ENCODE data around the gene FSCN2.
A peak's percentile ranks its signal among the peaks of the same experiment; 100 is the strongest.

The FSCN2 gene

GRCh38 chr17:81556175-81556691 is 28.1 kb downstream of the FSCN2 start:
- peak; percentile 82 for DNase-seq (ENCODE audit: low spot score)

GRCh38 chr17:81556863-81557262 is 28.7 kb downstream of the FSCN2 start:
- DNase-seq (ENCODE audit: low spot score) = no peak

DNA sequence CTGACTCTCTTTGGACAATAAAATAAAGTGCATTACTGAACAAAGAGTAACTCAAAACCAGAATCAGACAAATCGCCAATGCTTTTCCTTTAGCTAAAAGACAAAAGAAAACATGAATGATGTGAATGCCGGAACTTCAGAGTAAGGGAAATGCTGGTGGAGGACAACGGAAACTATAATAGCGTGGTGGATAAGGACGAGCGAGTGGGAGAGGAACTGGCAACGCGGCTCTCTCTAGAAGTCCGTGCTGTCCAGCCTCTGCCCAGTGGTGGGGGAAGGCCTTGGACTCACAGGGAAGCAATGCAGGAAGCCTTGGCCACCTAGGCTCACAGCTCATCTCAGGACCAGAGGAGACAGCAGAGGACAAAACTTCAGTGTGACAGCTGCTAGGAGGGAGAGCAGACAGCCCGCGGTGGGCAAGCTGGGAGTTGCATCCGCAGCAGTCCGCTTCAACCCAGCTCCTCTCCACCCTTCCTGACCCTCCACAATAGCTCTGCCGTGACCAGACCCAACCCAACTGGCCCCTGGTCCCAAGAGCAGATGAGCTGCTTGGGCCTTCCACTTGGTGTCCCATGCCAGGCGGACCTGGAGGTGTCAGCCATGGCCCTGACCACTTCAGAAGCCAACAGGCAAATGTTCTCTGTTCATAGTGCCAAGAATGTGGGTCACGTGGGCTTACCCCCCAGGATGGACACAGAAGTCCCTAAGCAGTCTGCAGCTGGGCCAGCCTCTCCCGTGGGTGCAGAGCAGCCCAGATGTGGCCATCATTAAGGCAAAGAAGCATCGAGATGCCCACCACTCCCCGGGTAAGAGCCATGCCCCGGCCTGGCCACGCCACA is 29.3 kb downstream of the FSCN2 start:
- DNase-seq (ENCODE audit: low spot score) = no peak

DNA sequence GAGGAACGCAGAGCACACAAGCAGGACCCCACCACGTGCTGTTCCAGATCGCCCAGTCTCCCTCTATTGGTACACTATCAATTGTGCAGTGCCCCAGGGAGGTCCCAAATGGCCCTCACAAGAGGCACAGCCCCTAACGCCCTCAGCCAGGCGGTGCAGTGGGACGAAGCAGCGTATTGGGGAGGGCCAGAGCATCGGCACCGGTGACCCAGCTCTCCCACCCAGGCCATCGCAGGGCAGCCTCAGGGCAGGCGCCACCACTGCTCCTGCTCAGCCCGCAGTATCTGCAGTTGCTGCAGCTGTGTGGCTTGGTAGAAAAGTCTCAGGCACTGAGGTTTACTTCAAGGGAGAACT is 29.9 kb downstream of the FSCN2 start:
- no peak for DNase-seq (ENCODE audit: low spot score)

- DNase-seq (ENCODE audit: low spot score) = no peak
Observed at GRCh38 chr17:81558941-81559806, 31.0 kb downstream of the FSCN2 start.

DNA sequence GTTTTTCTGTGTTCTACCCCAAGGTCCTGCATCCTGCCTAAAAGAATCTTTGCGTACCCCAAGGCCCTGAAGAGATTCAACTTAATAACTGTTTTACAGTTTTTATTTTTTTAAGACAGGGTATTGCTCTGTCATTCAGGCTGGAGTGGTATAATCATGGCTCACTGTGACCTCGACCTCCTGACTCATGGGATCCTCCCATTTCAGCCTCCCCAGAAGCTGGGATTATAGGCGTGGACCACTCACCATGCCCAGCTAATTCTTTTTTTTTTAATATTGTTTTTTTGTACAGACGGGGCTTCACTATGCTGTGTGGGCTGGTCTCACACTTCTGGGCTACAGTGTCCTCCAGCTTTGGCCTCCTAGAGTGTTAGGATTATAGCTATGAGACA is 33.3 kb downstream of the FSCN2 start:
- peak; percentile 25 for DNase-seq (ENCODE audit: low spot score)

DNA sequence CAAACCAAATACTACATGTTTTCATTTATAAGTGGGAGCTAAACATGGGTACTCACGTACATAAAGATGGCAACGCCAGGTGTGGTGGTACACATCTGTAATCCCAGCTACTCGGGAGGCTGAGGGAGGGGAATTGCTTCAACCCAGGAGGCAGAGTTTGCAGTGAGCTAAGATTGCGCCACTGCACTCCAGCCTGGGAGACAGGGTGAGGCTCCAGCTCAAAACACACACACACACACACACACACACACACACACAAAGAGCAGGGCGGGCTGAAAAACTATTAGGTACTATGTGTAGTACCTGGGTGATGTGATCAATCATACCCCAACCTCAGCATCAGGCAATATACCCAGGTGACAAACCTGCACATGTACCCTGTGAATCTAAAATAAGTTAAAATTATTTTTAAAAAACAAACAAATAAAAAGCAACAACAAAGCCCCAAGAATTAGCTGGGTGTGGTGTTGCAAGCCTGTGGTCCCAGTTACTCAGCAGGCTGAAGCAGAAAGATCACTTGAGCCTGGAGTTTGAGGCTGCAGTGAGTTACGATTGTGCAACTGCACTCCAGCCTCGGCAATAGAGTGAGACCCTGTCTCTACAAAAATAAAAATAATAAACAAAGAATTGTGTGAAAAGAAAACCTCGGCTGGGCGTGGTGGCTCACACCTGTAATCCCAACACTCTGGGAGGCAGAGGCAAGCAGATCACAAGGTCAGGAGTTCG is 35.8 kb downstream of the FSCN2 start:
- no peak for DNase-seq (ENCODE audit: low spot score)

GRCh38 chr17:81564778-81565177 is 36.6 kb downstream of the FSCN2 start:
- DNase-seq (ENCODE audit: low spot score) = no peak

GRCh38 chr17:81565231-81565630 is 37.1 kb downstream of the FSCN2 start:
- DNase-seq (ENCODE audit: low spot score) = no peak

DNA sequence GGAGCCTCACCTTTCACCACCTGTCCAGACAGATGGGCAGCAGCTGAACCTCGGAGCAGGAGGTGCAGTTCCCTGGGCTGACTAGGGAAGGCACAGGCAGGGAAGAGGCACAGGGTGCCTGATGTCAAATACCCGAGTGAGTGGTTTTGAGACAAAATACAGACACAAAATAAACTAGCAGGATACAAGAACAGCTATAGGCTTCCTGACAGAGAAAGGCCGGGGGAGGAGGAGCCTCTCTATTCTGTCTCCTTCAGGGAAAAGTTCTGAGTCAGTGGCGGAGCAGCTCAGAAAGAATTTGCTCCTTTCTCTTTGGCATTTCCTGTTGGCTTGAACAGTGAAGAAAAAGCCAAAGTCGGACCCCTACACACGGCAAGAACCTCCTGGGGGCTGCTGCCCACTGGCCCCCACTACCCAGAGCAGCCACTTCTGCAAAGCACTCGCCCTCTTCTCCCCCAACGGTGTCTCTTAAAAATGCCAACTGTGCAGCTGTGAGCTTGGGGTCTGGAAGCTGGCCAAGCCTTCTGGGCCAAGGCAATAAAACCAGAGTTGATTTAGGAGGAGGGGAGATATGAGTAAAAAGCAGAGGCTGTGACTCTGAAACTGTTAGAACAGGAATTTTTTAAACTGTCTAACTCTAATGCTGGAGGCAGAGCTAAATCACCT is 38.4 kb downstream of the FSCN2 start:
- peak; percentile 92 for DNase-seq (ENCODE audit: low spot score)

DNA sequence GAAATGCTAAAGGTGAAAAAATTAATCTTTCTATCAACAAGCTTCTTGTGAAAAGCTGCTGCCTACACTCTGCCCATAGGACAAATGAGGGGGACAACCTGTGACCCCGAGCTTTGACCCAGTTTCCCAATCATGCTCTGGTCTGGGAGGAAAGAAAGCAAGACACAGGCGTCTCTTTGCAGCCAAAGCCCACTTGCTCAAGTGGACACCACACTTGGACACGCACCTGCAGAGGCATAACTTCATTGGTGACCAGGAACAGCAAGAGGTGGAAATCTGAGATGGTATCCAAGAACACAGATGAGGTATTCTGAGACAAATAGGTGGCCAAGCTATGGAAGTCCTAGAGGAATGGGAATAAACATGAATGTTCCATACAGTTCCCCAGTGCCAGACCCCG is 39.0 kb downstream of the FSCN2 start:
- DNase-seq (ENCODE audit: low spot score) = no peak

GRCh38 chr17:81568416-81568815 is 40.2 kb downstream of the FSCN2 start:
- no peak for DNase-seq (ENCODE audit: low spot score)

DNA sequence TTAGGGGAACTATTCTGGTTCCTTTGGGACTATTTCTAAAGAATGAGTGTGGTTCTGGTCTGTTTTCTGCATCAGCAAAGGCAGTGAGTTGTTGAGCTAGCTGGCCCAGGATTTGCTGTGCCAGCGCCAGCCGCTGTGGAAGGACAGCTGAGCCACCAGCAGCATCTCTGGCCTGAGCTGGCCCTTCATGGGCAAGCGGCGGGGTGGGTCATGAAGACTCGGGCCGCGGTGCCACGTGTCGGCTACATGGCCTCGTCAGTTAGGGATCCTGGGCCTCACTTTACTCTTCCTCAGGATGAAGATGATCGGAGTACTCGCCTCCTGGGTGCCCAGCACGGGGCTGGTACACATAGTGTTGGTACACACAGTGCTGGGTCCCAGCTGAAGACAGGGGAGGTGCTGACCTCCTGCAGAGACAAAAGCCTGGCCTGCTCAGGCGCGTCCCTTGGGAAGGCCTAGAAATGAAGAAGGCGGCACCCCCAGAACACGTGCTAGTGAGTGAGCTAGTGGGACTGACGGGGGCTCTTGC is 41.9 kb downstream of the FSCN2 start:
- DNase-seq (ENCODE audit: low spot score) = no peak

DNA sequence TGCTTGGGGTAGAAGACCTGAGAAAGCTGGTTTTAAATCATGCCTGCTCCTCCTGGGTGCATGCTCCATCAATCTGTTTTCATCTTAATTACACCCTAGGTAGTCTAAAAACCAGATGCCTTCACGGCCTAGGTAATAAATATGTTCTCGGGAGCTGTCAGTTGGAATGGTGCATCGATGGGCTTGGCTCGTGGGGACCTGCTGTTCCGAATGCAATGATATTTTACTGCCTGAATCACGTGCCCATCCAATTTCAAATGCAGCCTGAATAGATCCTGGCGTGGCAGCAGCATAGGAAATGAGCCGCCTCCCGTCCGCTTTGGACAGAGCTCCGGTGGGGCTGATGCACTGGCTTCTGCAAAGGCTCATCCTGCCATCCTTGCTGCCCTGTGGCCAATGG is 42.8 kb downstream of the FSCN2 start:
- DNase-seq (ENCODE audit: low spot score) = no peak

GRCh38 chr17:81572563-81573168 is 44.5 kb downstream of the FSCN2 start:
- DNase-seq (ENCODE audit: low spot score) = no peak

- DNase-seq (ENCODE audit: low spot score) = no peak
Observed at GRCh38 chr17:81573794-81574642, 45.8 kb downstream of the FSCN2 start.

- DNase-seq (ENCODE audit: low spot score) = no peak
Observed at GRCh38 chr17:81574643-81574956, 46.4 kb downstream of the FSCN2 start.

DNA sequence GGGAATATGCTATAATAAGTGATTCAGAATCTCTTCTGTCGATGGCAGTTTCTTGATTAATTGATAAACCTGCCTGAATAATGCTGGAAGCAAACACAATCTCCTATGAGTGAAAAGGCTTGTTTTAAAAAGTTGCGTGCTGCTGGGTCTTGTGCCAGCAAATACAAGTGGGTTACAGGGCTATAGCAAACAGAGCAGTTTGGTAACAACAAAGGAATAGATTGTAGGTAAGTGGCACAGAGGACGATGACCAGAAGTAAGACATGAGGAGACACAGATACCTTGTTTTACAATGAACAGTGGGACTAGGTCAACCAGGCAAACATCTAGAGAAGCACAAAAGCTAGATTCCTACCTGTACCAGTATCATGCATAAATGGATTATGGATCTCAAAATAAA is 47.7 kb downstream of the FSCN2 start:
- no peak for DNase-seq (ENCODE audit: low spot score)

DNA sequence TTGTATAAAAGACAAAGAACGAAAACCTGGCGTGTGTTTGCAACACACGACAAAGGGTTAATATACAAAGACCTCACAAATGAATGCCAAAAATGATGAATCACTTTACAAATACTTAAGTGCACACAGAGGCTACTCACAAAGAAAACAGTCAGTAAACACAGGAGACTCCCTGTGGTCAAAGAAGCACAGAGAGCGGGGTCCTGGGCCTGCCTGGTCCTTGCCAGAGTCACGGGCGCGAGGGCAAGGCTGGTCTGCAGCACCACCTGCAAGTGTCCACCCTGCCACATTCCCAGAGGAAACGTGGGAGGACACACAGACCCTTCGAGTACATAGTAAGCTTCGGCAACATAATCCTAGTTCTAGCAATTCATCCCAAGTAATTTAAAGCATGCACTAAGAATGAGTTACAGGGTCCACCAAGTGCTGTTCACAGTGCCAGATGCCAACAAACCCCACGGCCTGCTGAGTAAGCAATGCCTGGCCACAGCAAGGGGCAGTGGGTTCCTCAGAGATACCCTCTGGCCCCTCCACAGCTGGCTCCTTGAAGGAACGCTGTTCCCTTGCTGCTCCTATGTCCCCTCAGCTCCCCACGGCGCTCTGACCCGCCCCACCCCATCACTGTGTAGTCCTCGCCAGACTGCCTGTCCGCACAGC is 48.6 kb downstream of the FSCN2 start:
- DNase-seq (ENCODE audit: low spot score) = peak; percentile 75

Data from kidney tubule cell (primary cell).